Neural crest cell (in vitro differentiated cells): Measurements from ENCODE around the gene ERAS. TPM values are rescaled to one million over a fixed set of nuclear protein-coding genes. Genes with fewer than 3 reads are reported as not detected.

Experiments
- DNase-seq: peaks from one replicate; pipeline ENCODE4 v3.0.0; 2021; ENCODE audit warnings: low read depth, mixed read lengths, low spot score
- H3K27ac Mint-ChIP-seq: one replicate; pipeline ENCODE4 v1.8.0; 2021; ENCODE audit warnings: mild to moderate bottlenecking, mixed read lengths; ENCODE audit not compliant: unreplicated experiment
- H3K27me3 Mint-ChIP-seq: 2 replicates; pipeline ENCODE4 v1.8.0; 2021; ENCODE audit warnings: low read depth, mild to moderate bottlenecking, mixed read lengths
- H3K36me3 Mint-ChIP-seq: 2 replicates; pipeline ENCODE4 v1.8.0; 2021; ENCODE audit warnings: low read depth, mild to moderate bottlenecking, mixed read lengths
- H3K4me1 Mint-ChIP-seq: 2 replicates; pipeline ENCODE4 v1.8.0; 2021; ENCODE audit warnings: mixed read lengths
- H3K4me3 Mint-ChIP-seq: one replicate; pipeline ENCODE4 v1.8.0; 2021; ENCODE audit warnings: mild to moderate bottlenecking, mixed read lengths
- H3K9me3 Mint-ChIP-seq: 2 replicates; pipeline ENCODE4 v1.8.0; 2021; ENCODE audit warnings: mixed read lengths
- total RNA-seq: library from RNA; stranded (reverse); gene quantifications from 2 replicates; pipeline ENCODE4 v1.2.1, GENCODE V29; 2021
- TF ChIP-seq, protein P1 (sequence below): fragments of 200-600 bp; sonication (generic); conservative IDR thresholded peaks from 2 replicates; pipeline ENCODE4 v1.5.0; 2021; ENCODE audit warnings: antibody characterized with exemption, mild to moderate bottlenecking

Gene ERAS
- total RNA-seq, 1 donor from 2014 or later = 0.49 TPM

DNA sequence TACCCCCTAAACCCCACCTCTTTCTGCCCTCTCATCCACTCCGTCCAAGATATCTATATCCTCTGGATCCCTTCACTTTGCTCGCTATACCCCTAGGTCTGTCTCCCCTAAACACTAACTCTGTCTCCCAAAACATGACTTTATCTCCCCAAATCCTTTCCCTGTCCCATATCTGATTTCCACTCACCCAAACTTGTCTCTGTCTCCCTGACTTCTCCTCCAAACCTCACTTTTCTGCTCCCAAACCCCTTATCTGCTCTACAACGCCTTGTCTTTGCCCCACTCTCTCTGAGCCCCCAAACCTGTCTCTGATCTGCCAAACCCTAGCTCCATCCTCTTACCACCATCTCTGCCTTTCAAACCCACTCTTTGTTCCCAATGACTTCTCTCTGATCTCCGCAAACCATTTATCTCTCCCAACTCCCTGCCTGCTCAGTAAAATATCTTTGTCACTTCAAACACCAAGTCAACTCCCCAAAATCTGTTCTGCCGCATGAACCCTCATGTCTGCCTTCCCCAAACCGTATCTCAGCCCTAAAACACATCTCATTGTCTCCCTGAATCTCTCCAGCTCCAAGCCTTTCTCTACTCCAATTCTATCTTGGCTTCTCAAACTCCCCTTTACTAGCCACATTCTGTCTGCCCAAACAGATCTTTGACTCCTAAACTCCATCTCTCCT lies 39.3 kb upstream of the ERAS start:
- H3K27me3 Mint-ChIP-seq = peaks cover 17% of the 10 kb centered on the region
- TF ChIP-seq, protein P1, sequence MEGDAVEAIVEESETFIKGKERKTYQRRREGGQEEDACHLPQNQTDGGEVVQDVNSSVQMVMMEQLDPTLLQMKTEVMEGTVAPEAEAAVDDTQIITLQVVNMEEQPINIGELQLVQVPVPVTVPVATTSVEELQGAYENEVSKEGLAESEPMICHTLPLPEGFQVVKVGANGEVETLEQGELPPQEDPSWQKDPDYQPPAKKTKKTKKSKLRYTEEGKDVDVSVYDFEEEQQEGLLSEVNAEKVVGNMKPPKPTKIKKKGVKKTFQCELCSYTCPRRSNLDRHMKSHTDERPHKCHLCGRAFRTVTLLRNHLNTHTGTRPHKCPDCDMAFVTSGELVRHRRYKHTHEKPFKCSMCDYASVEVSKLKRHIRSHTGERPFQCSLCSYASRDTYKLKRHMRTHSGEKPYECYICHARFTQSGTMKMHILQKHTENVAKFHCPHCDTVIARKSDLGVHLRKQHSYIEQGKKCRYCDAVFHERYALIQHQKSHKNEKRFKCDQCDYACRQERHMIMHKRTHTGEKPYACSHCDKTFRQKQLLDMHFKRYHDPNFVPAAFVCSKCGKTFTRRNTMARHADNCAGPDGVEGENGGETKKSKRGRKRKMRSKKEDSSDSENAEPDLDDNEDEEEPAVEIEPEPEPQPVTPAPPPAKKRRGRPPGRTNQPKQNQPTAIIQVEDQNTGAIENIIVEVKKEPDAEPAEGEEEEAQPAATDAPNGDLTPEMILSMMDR = no peak
- DNase-seq = no peak
- H3K27ac Mint-ChIP-seq = no peak overlapping the region
- no peaks in the 10 kb centered on the region for H3K36me3 Mint-ChIP-seq
- no peaks in the 10 kb centered on the region for H3K9me3 Mint-ChIP-seq
- H3K4me3 Mint-ChIP-seq = no peak overlapping the region
- H3K4me1 Mint-ChIP-seq = no peaks in the 10 kb centered on the region

DNA sequence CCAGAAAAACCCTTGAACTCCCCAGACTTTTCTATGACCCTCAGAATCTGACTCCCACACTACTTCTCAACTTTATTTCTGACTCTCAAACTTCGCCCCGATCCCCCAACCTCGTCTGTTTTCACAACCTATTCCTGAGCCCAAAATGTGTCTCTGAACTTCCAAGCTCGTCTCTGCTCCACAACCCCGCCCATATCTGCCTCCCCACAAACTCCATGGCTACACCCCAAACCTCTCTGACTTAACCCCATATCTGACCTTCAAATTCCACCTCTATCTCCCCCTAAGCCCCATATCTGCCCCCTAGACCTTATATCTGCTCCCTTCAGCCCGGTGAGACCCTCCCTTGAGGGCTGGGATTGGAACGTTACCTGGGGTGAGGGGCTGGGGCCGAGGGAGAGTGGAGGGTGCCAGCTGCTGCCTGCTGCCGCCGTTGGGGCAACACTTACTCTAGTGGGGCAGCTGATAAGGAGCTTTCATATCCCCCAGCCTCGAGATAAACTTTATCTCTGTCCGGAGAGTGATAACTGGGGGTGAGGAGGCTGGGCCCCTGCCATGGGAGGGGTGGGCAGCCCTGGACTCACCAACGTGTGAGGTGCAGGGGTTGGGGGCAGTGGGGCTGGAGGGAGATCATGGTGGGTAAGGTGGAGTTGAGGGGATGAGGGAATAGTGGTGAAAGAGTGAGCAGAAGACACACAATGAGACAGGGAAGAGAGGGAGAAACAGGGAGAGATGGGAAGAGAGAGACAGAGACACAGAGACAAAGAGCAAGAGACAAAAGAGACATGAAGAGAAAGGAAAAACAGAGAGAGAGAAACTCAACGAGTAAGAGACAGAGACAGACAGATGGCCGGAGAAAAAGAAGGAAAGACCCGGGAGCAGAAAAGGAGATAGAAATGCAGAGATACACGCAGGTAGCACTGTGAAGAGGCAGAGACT lies 38.5 kb upstream of the ERAS start:
- H3K9me3 Mint-ChIP-seq = no peaks in the 10 kb centered on the region
- TF ChIP-seq, protein P1 = no peak
- H3K27ac Mint-ChIP-seq = no peak overlapping the region
- H3K36me3 Mint-ChIP-seq = no peaks in the 10 kb centered on the region
- peaks cover 17% of the 10 kb centered on the region for H3K27me3 Mint-ChIP-seq
- no peak for DNase-seq
- H3K4me3 Mint-ChIP-seq = no peak overlapping the region
- H3K4me1 Mint-ChIP-seq = no peaks in the 10 kb centered on the region

DNA sequence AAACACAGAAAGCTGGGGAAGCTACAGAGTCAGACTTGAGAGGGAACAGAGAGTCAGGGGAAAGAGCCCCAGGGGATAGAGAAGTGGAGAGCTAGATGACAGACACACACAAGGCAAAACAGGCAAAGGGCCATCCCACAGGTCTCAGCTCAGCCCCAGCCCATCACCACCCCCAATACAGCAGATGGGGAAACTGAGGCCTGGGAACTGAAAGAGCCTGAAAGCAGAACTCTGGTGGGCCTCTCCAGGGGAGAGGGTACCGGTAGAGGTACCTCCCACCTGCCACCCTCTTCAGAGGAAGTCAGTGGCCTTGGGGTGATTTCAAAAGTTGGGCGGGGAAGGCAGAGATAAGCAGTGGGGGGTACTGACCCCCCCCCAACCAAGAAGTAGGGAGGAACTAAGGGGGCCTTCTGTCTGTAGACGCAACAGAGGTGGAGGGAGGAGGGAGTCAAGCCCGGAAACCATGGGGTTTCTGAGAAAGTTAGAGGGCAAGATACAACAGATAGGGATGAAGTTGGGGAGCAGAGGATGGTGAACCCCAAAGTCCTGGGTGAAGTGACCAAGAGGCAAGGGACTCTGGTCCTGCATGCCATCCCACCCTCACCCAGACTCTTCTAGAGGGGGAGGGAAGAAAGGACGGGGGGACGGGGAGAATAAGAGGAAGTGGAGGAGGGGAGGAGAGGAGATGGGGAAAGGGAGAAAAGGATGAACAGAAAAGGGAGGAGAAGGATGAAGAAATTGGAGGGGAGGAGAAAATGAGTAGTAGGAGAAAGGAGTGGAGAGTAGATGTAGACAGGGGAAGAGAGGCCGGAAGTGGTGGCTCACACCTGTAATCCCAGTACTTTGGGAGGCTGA lies 36.7 kb upstream of the ERAS start:
- TF ChIP-seq, protein P1 = no peak
- H3K4me3 Mint-ChIP-seq = no peak overlapping the region
- no peaks in the 10 kb centered on the region for H3K36me3 Mint-ChIP-seq
- H3K4me1 Mint-ChIP-seq = peaks cover 5% of the 10 kb centered on the region
- H3K9me3 Mint-ChIP-seq = no peaks in the 10 kb centered on the region
- no peak overlapping the region for H3K27ac Mint-ChIP-seq
- peaks cover 17% of the 10 kb centered on the region for H3K27me3 Mint-ChIP-seq
- DNase-seq = no peak

DNA sequence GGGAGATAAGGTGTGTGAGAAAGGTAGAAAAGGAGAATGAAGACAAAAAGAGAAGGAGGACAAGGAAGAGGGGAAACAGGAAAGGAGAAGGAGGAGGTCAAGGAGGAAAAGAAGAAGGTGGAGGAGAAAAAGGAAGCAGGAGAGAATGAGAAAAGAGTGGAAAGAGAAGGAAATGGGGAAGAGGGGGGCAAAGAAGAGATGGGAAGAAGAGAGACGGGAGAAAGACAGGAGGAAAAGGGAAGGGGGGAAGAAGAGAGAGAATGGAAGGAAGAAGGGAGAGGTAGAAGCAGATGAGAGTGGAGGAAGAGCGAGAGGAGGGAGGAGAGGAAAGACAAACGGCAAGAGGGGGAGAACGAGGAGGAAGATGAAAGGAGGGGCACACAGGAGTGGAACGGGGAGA lies 35.8 kb upstream of the ERAS start:
- H3K9me3 Mint-ChIP-seq = no peaks in the 10 kb centered on the region
- peaks cover 16% of the 10 kb centered on the region for H3K27me3 Mint-ChIP-seq
- peaks cover 8% of the 10 kb centered on the region for H3K4me1 Mint-ChIP-seq
- H3K36me3 Mint-ChIP-seq = no peaks in the 10 kb centered on the region
- DNase-seq = no peak
- TF ChIP-seq, protein P1 = no peak
- H3K27ac Mint-ChIP-seq = no peak overlapping the region
- H3K4me3 Mint-ChIP-seq = no peak overlapping the region

GRCh38 chrX:48791063-48791820 lies 35.1 kb upstream of the ERAS start:
- Mint-ChIP-seq H3K27me3 (peaks cover 15% of the 10 kb centered on the region), H3K36me3 (no peaks in the 10 kb centered on the region), H3K4me3 (no peak overlapping the region), H3K9me3 (no peaks in the 10 kb centered on the region), H3K27ac (no peak overlapping the region), H3K4me1 (peaks cover 8% of the 10 kb centered on the region)
- TF ChIP-seq, protein P1 = no peak
- no peak for DNase-seq
